ENCODE data around the gene SLC17A8. TPM values are rescaled to one million over a fixed set of nuclear protein-coding genes. Genes with fewer than 3 reads are reported as not detected.

SLC17A8 gene
- total and polyA plus RNA-seq, 4 donors = 0.02 to 14.8 (median 0.24) TPM

DNA sequence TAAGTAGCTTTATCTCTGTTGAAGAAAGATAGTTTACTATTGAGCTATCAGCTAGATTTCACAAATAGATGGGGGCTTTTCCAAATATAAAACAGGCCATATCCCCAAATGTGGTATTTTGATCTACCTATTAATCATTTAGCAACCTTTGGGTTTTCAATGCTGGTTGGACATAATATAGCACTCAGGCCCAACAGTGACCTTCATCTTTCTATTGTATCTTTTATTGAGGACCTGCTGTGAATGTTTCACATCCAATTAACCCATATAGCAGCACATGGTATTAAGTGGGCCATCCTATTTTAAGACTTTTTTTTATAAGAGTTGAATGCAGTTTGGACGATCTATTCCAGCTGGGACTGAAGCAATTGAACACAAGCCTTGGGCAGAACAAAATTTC, 106.8 kb downstream of the SLC17A8 start:
- Histone ChIP-seq H3K36me3 (ENCODE audit: control insufficient read depth in 4 of 4, insufficient read depth in 4 of 4, low read length in 4 of 4) (no peaks in the 10 kb centered on the region), H3K9me3 (ENCODE audit: control insufficient read depth in 4 of 4, insufficient read depth in 3 of 4, low read length in 3 of 4) (no peaks in the 10 kb centered on the region), H3K27me3 (ENCODE audit: control insufficient read depth in 3 of 3, insufficient read depth in 3 of 3, low read length in 2 of 3) (no peaks in the 10 kb centered on the region), H3K4me3 (no peak overlapping the region), H3K27ac (ENCODE audit: low read depth in 1 of 2, low read length in 1 of 2) (no peak overlapping the region), H3K9ac (ENCODE audit: insufficient read depth in 1 of 2, low read length in 2 of 2) (no peak overlapping the region), H3K4me1 (ENCODE audit: control insufficient read depth in 5 of 5, insufficient read depth in 5 of 5, low read length in 5 of 5) (no peaks in the 10 kb centered on the region)
- 76 to 86% methylated on average over 1 of the region's 1 CpG for WGBS, 2 donors
- DNase-seq (no peak), ATAC-seq (ENCODE audit: insufficient read depth, low FRiP score) (no peak)
- TF ChIP-seq, protein P1, sequence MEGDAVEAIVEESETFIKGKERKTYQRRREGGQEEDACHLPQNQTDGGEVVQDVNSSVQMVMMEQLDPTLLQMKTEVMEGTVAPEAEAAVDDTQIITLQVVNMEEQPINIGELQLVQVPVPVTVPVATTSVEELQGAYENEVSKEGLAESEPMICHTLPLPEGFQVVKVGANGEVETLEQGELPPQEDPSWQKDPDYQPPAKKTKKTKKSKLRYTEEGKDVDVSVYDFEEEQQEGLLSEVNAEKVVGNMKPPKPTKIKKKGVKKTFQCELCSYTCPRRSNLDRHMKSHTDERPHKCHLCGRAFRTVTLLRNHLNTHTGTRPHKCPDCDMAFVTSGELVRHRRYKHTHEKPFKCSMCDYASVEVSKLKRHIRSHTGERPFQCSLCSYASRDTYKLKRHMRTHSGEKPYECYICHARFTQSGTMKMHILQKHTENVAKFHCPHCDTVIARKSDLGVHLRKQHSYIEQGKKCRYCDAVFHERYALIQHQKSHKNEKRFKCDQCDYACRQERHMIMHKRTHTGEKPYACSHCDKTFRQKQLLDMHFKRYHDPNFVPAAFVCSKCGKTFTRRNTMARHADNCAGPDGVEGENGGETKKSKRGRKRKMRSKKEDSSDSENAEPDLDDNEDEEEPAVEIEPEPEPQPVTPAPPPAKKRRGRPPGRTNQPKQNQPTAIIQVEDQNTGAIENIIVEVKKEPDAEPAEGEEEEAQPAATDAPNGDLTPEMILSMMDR (IDR thresholded peaks at IDR 0.05; ENCODE audit: control extremely low read depth, extremely low read depth) = no peak

DNA sequence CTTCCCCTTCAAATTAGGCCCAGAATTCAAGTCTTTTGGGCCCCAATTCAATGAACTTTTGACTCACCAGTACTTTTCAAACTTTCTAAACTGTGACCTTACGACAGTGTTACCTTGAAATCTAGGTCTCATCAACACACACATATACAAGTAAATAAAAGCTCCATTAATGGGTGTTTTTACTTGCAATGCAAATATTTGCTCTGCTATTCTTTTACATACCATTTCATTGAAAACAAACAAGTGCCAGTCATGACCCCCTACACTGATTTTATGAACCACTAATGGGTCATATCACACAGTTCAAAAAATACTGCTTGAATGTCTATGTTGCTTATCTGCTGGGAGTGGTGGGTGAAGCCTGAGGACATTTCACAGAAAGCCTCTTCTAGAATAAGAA, 107.7 kb downstream of the SLC17A8 start:
- TF ChIP-seq, protein P1 (IDR thresholded peaks at IDR 0.05; ENCODE audit: control extremely low read depth, extremely low read depth) = no peak
- 92 to 95% methylated on average over 1 of the region's 1 CpG for WGBS, 2 donors
- no peak overlapping the region for H3K4me3 ChIP-seq
- DNase-seq = no peak
- H3K27ac ChIP-seq (ENCODE audit: low read depth in 1 of 2, low read length in 1 of 2) = no peak overlapping the region
- no peaks in the 10 kb centered on the region for H3K9me3 ChIP-seq (ENCODE audit: control insufficient read depth in 4 of 4, insufficient read depth in 3 of 4, low read length in 3 of 4)
- ATAC-seq (ENCODE audit: insufficient read depth, low FRiP score) = no peak
- H3K4me1 ChIP-seq (ENCODE audit: control insufficient read depth in 5 of 5, insufficient read depth in 5 of 5, low read length in 5 of 5) = no peaks in the 10 kb centered on the region
- H3K36me3 ChIP-seq (ENCODE audit: control insufficient read depth in 4 of 4, insufficient read depth in 4 of 4, low read length in 4 of 4) = no peaks in the 10 kb centered on the region
- no peak overlapping the region for H3K9ac ChIP-seq (ENCODE audit: insufficient read depth in 1 of 2, low read length in 2 of 2)
- no peaks in the 10 kb centered on the region for H3K27me3 ChIP-seq (ENCODE audit: control insufficient read depth in 3 of 3, insufficient read depth in 3 of 3, low read length in 2 of 3)

DNA sequence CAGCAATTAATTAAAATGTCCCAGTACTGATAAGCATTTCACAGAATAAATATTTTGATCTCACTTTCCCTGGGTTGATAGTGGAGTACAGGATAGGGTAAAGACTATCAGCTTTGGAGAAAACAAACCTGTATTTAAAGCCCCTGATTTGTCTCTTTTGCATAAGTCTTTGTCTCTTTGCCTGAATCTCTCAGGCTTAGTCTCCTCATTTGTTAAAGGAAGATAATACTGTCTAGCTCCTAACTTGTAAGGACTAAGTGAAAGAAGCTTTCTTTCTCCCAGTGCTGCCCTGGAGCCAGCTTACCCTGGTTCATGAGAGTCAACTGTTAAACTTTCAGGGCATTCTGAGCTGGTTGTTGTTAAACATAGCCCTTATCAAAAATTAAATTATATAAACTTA, 111.3 kb downstream of the SLC17A8 start:
- Histone ChIP-seq H3K27me3 (ENCODE audit: control insufficient read depth in 3 of 3, insufficient read depth in 3 of 3, low read length in 2 of 3) (no peaks in the 10 kb centered on the region), H3K4me1 (ENCODE audit: control insufficient read depth in 5 of 5, insufficient read depth in 5 of 5, low read length in 5 of 5) (no peaks in the 10 kb centered on the region), H3K9ac (ENCODE audit: insufficient read depth in 1 of 2, low read length in 2 of 2) (no peak overlapping the region), H3K4me3 (no peak overlapping the region), H3K9me3 (ENCODE audit: control insufficient read depth in 4 of 4, insufficient read depth in 3 of 4, low read length in 3 of 4) (no peaks in the 10 kb centered on the region), H3K27ac (ENCODE audit: low read depth in 1 of 2, low read length in 1 of 2) (no peak overlapping the region), H3K36me3 (ENCODE audit: control insufficient read depth in 4 of 4, insufficient read depth in 4 of 4, low read length in 4 of 4) (no peaks in the 10 kb centered on the region)
- ATAC-seq (ENCODE audit: insufficient read depth, low FRiP score) (no peak), DNase-seq (no peak)
- TF ChIP-seq, protein P1 (IDR thresholded peaks at IDR 0.05; ENCODE audit: control extremely low read depth, extremely low read depth) = no peak

Other genes starting within 250 kb of the SLC17A8 start
- 10 to 100 TPM; 26.6 to 55.1 TPM for gene BLTP3B, start 214.2 kb upstream of the SLC17A8 start, total RNA-seq
- gene BLTP3B, start 214.2 kb upstream of the SLC17A8 start, polyA plus RNA-seq = 10 to 100 TPM in 1 of 2 donors, 1 to 10 TPM in 1; 5.0 to 10.4 TPM
- 10 to 100 TPM; 18.7 to 25.2 TPM for gene ACTR6, start 156.3 kb upstream of the SLC17A8 start, total RNA-seq
- gene ACTR6, start 156.3 kb upstream of the SLC17A8 start, polyA plus RNA-seq = 10 to 100 TPM; 12.0 to 16.3 TPM
- 1 to 10 TPM; 1.6 to 6.2 TPM for gene DEPDC4, start 90.0 kb upstream of the SLC17A8 start, total RNA-seq
- gene DEPDC4, start 90.0 kb upstream of the SLC17A8 start, polyA plus RNA-seq = under 1 TPM; 0.54 to 0.77 TPM
- gene SCYL2, start 89.9 kb upstream of the SLC17A8 start, total RNA-seq = 100 to 1,000 TPM in 1 of 2 donors, 10 to 100 TPM in 1; 34.2 to 148 TPM
- gene SCYL2, start 89.9 kb upstream of the SLC17A8 start, polyA plus RNA-seq = 10 to 100 TPM; 13.9 to 15.6 TPM
- 1 to 10 TPM in 1 of 2 donors, not detected in 1; 1.3 TPM for gene NR1H4, start 116.8 kb downstream of the SLC17A8 start, total RNA-seq
- under 1 TPM in 1 of 2 donors, not detected in 1; 0.06 TPM for gene NR1H4, start 116.8 kb downstream of the SLC17A8 start, polyA plus RNA-seq
- 10 to 100 TPM; 10.7 to 15.6 TPM for gene GAS2L3, start 216.6 kb downstream of the SLC17A8 start, total RNA-seq
- 1 to 10 TPM; 1.7 to 3.4 TPM for gene GAS2L3, start 216.6 kb downstream of the SLC17A8 start, polyA plus RNA-seq

Data from lung (tissue), 12 donors.